Keratinocyte (primary cell): ENCODE measurements around the gene PTPN12. TPM values are rescaled to one million over a fixed set of nuclear protein-coding genes. Genes with fewer than 3 reads are reported as not detected.

Source experiments
- DNase-seq: peaks from one replicate; pipeline ENCODE4 v3.0.0-alpha.2; 2011; ENCODE audit warnings: low read depth, missing footprints, low spot score
- FAIRE-seq: peaks from 2 replicates; lab custom pipeline; 2011; peaks lifted over from hg19 to GRCh38; lab: Jason Lieb, UNC
- H2AFZ ChIP-seq: 2 replicates; pipeline ENCODE4 v1.6.0; 2012; ENCODE audit warnings: low read length, control low read depth, inconsistent platforms; ENCODE audit not compliant: control insufficient read depth
- H3K27ac ChIP-seq: 2 replicates; pipeline ENCODE4 v1.5.1; 2011; ENCODE audit warnings: low read length; ENCODE audit not compliant: control insufficient read depth, insufficient read depth
- H3K27me3 ChIP-seq: 3 replicates; pipeline ENCODE4 v1.6.0; 2011; ENCODE audit warnings: low read length; ENCODE audit not compliant: control insufficient read depth, insufficient read depth; ENCODE audit errors: extremely low read depth
- H3K36me3 ChIP-seq, 2 experiments: 2 replicates in 1 of 2; 3 replicates in 1 of 2; pipeline ENCODE4 v1.5.1; 2011; ENCODE audit warnings: low read length in 2 of 2, mild to moderate bottlenecking in 1 of 2; ENCODE audit not compliant: control insufficient read depth in 2 of 2, insufficient read depth in 2 of 2; ENCODE audit errors: extremely low read depth in 1 of 2
- H3K4me1 ChIP-seq: 3 replicates; pipeline ENCODE4 v1.5.1; 2011; ENCODE audit warnings: low read length; ENCODE audit not compliant: control insufficient read depth, insufficient read depth; ENCODE audit errors: extremely low read depth
- H3K4me2 ChIP-seq: 3 replicates; pipeline ENCODE4 v1.6.0; 2011; ENCODE audit warnings: low read depth, low read length; ENCODE audit not compliant: control insufficient read depth, insufficient read depth; ENCODE audit errors: extremely low read depth
- H3K4me3 ChIP-seq, 3 experiments: fragments of 200-600 bp in 1 of 3; sonication (generic) in 1 of 3; 2 replicates in 2 of 3; 3 replicates in 1 of 3; pipeline ENCODE4 v1.5.1; 2011 to 2016; ENCODE audit warnings: low read length in 3 of 3, mild to moderate bottlenecking in 3 of 3, control low read depth in 2 of 3, inconsistent platforms in 1 of 3, low read depth in 1 of 3, mixed read lengths in 1 of 3, mixed run types in 1 of 3, moderate library complexity in 1 of 3; ENCODE audit not compliant: control insufficient read depth in 2 of 3, insufficient read depth in 2 of 3; ENCODE audit errors: extremely low read depth in 1 of 3
- H3K79me2 ChIP-seq: 2 replicates; pipeline ENCODE4 v1.6.0; 2012; ENCODE audit warnings: low read length; ENCODE audit not compliant: control insufficient read depth, insufficient read depth
- H3K9ac ChIP-seq: 3 replicates; pipeline ENCODE4 v1.6.0; 2011; ENCODE audit warnings: low read length; ENCODE audit not compliant: control insufficient read depth, insufficient read depth; ENCODE audit errors: extremely low read depth
- H3K9me1 ChIP-seq: 3 replicates; pipeline ENCODE4 v1.6.0; 2011; ENCODE audit warnings: low read length; ENCODE audit not compliant: control insufficient read depth, insufficient read depth; ENCODE audit errors: extremely low read depth
- H3K9me3 ChIP-seq: 2 replicates; pipeline ENCODE4 v1.5.1; 2012; ENCODE audit warnings: low read depth, low read length; ENCODE audit not compliant: control insufficient read depth
- H4K20me1 ChIP-seq: 3 replicates; pipeline ENCODE4 v1.6.0; 2011; ENCODE audit warnings: low read length; ENCODE audit not compliant: control insufficient read depth, insufficient read depth; ENCODE audit errors: extremely low read depth
- CTCF ChIP-seq, 3 experiments: IDR thresholded peaks in 1 of 3; conservative IDR thresholded peaks in 1 of 3; optimal IDR thresholded peaks in 1 of 3; 2 replicates in 2 of 3; 3 replicates in 1 of 3; pipeline versions ENCODE3 to v1.5.1; 2011; ENCODE audit warnings: low read length in 3 of 3, mild to moderate bottlenecking in 3 of 3, moderate library complexity in 2 of 3, control low read depth in 1 of 3, inconsistent platforms in 1 of 3; ENCODE audit not compliant: insufficient read depth in 2 of 3; ENCODE audit errors: extremely low read depth in 1 of 3
- EZH2 ChIP-seq: IDR thresholded peaks from one replicate; pipeline ENCODE4 v1.6.1; 2012; ENCODE audit warnings: inconsistent platforms, mild to moderate bottlenecking, low read length, moderate library complexity
- dilution Hi-C: fragments of 300-500 bp; cut with MboI; formaldehyde crosslinking; loops from one replicate; pipeline ENCODE4 v1.7.0; 2020; ENCODE audit warnings: low sequenced_read_pairs; ENCODE audit not compliant: extremely low pct_ligation_motif_present
- polyA plus RNA-seq, 5 experiments: library from polyadenylated mRNA; depleted of rRNA in 3 of 5; stranded (reverse) in 3 of 5; stranded (forward) in 1 of 5; unstranded in 1 of 5; fragments of >200 nt; gene quantifications; 1 replicate in 1 of 5; 2 replicates in 3 of 5; 3 replicates in 1 of 5; pipeline versions ENCODE4 v1.2.1 to v1.2.3, GENCODE V29; 2011 to 2012; ENCODE audit warnings: missing spikeins in 2 of 5, low read depth in 1 of 5, low replicate concordance in 1 of 5

PTPN12 gene
- polyA plus RNA-seq, 1 donor (not counting 4 experiments of a cell fraction or from before 2014, with no cell fraction given), result 61.1 TPM

GRCh38 chr7:77600952-77601351 is 63.9 kb downstream of the PTPN12 start:
- Histone ChIP-seq H3K79me2 (peaks cover under 1% of the 10 kb centered on the region), H3K27ac (no peak overlapping the region), H2AFZ (no peak overlapping the region), H3K36me3 (peaks cover 7 to 10% of the 10 kb centered on the region in 2 experiments), H3K4me3 (no peak overlapping the region), H3K4me2 (no peak overlapping the region), H3K9ac (no peak overlapping the region), H3K9me1 (no peaks in the 10 kb centered on the region), H3K4me1 (no peaks in the 10 kb centered on the region), H4K20me1 (no peaks in the 10 kb centered on the region), H3K9me3 (no peaks in the 10 kb centered on the region), H3K27me3 (no peaks in the 10 kb centered on the region)
- no peak for TF ChIP-seq CTCF (optimal IDR thresholded peaks at IDR 0.05 in 1 of 3, IDR thresholded peaks at IDR 0.05 in 1 of 3, conservative IDR thresholded peaks at IDR 0.05 in 1 of 3; ENCODE audit: extremely low read depth in 1 of 3, insufficient read depth in 2 of 3, low read length in 3 of 3)
- TF ChIP-seq EZH2, result no peak
- dilution Hi-C loops, result no loop called here
- FAIRE-seq (no peak), DNase-seq (no peak)

GRCh38 chr7:77606562-77606961 is 69.5 kb downstream of the PTPN12 start:
- FAIRE-seq, result no peak
- dilution Hi-C loops, result no loop called here

More at GRCh38 chr7:77606562-77606961, 69.5 kb downstream of the PTPN12 start:
- DNase-seq, result no peak
- Histone ChIP-seq H2AFZ (no peak overlapping the region), H3K9ac (no peak overlapping the region), H3K27ac (no peak overlapping the region), H3K79me2 (no peaks in the 10 kb centered on the region), H4K20me1 (no peaks in the 10 kb centered on the region), H3K9me3 (no peaks in the 10 kb centered on the region), H3K27me3 (no peaks in the 10 kb centered on the region), H3K4me2 (no peak overlapping the region), H3K4me1 (no peaks in the 10 kb centered on the region), H3K9me1 (no peaks in the 10 kb centered on the region), H3K36me3 (peaks cover 8 to 17% of the 10 kb centered on the region in 2 experiments), H3K4me3 (no peak overlapping the region)
- no peak for TF ChIP-seq EZH2
- no peak for TF ChIP-seq CTCF (optimal IDR thresholded peaks at IDR 0.05 in 1 of 3, IDR thresholded peaks at IDR 0.05 in 1 of 3, conservative IDR thresholded peaks at IDR 0.05 in 1 of 3; ENCODE audit: extremely low read depth in 1 of 3, insufficient read depth in 2 of 3, low read length in 3 of 3)
